PFSK-1 (cell line): ENCODE data around the gene CACNA2D2.

ENCODE experiments used
- FOXP2 ChIP-seq: optimal IDR thresholded peaks from 2 replicates; pipeline ENCODE3; 2011; ENCODE audit warnings: borderline replicate concordance, control low read depth, inconsistent platforms; ENCODE audit not compliant: insufficient read depth; ENCODE audit errors: extremely low read length, extremely low read depth
- POLR2AphosphoS5 ChIP-seq: IDR thresholded peaks from 2 replicates; pipeline ENCODE4 v1.6.1; 2012; ENCODE audit warnings: low read depth, mild to moderate bottlenecking, control low read depth, low read length, moderate library complexity
- REST ChIP-seq, 2 experiments: IDR thresholded peaks; 2 replicates each; pipeline versions ENCODE4 v1.6.1 to v1.8.0; 2011 to 2012; ENCODE audit warnings: low read depth in 2 of 2, low read length in 2 of 2, control low read depth in 1 of 2, inconsistent platforms in 1 of 2, mild to moderate bottlenecking in 1 of 2, moderate library complexity in 1 of 2; ENCODE audit not compliant: insufficient read depth in 1 of 2
- SIN3A ChIP-seq: IDR thresholded peaks from 2 replicates; pipeline ENCODE4 v1.6.1; 2012; ENCODE audit warnings: mild to moderate bottlenecking, low read length, moderate library complexity, borderline replicate concordance; ENCODE audit not compliant: insufficient read depth
- TAF1 ChIP-seq: IDR thresholded peaks from 2 replicates; pipeline ENCODE4 v1.6.1; 2012; ENCODE audit warnings: low read length, control low read depth, borderline replicate concordance; ENCODE audit not compliant: insufficient read depth

The CACNA2D2 gene

GRCh38 chr3:50340448-50341329 lies 162.7 kb downstream of the CACNA2D2 start, which contains the start of gene RASSF1:
TSS of gene RASSF1 (minus strand) at chr3:50340836. CDS start at chr3:50340805, 31 bp downstream.
- no peak for TF ChIP-seq POLR2AphosphoS5
- TF ChIP-seq FOXP2, result no peak
- TF ChIP-seq REST (IDR thresholded peaks at IDR 0.05; ENCODE audit: insufficient read depth in 1 of 2, low read depth in 2 of 2, low read length in 2 of 2), result no peak
- no peak for TF ChIP-seq TAF1
- TF ChIP-seq SIN3A, result no peak

- TF ChIP-seq REST (IDR thresholded peaks at IDR 0.05; ENCODE audit: insufficient read depth in 1 of 2, low read depth in 2 of 2, low read length in 2 of 2) (no peak), POLR2AphosphoS5 (no peak), TAF1 (no peak), SIN3A (no peak), FOXP2 (no peak)
These were observed 163.3 kb downstream of the CACNA2D2 start for GRCh38 chr3:50340147-50340447.

- TF ChIP-seq SIN3A, result no peak
- TF ChIP-seq FOXP2, result no peak
- no peak for TF ChIP-seq REST (IDR thresholded peaks at IDR 0.05; ENCODE audit: insufficient read depth in 1 of 2, low read depth in 2 of 2, low read length in 2 of 2)
- no peak for TF ChIP-seq POLR2AphosphoS5
- TF ChIP-seq TAF1, result no peak
These were observed 163.8 kb downstream of the CACNA2D2 start for GRCh38 chr3:50339485-50340146.

- TF ChIP-seq TAF1 (no peak), SIN3A (no peak), POLR2AphosphoS5 (no peak), REST (IDR thresholded peaks at IDR 0.05; ENCODE audit: insufficient read depth in 1 of 2, low read depth in 2 of 2, low read length in 2 of 2) (no peak), FOXP2 (no peak)
These were observed 164.5 kb downstream of the CACNA2D2 start for GRCh38 chr3:50338965-50339364.
